Measurements from ENCODE around the gene CFAP61.

DNA sequence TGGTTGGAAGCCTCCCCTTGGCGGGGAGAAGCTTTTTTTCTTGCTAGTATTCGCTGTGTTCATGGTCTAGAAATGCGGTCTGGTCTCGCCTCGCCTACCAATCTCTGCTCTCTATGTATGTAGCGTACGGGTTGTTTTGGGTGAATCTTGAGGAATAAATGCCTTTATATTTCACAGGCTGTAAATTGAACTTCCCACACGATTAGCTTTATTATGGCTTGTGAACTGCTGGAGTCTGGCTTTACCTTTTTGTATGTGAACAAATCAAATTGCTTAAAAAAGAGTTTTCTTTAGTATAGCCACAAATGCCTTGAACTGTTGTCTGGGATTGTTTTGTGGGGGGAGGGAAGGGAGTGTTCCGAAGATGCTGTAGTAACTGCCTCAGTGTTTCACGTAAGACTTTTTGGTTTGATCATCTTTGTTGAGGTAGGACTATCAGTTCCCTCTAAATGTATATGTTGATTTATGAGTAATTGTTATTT, 317.8 kb downstream of the CFAP61 start:
- TF ChIP-seq MAX (IDR thresholded peaks at IDR 0.05; ENCODE audit: low read depth) (no peak), JUND (IDR thresholded peaks at IDR 0.05) (no peak), EZH2phosphoT487 (IDR thresholded peaks at IDR 0.05; ENCODE audit: borderline replicate concordance, low read depth) (no peak), CTCF (IDR thresholded peaks at IDR 0.05) (no peak), MXI1 (IDR thresholded peaks at IDR 0.05; ENCODE audit: low read depth, low read length) (no peak), REST (IDR thresholded peaks at IDR 0.05; ENCODE audit: low read depth, low read length) (no peak), RCOR1 (IDR thresholded peaks at IDR 0.05; ENCODE audit: low read length) (no peak), EP300 (IDR thresholded peaks at IDR 0.05; ENCODE audit: borderline replicate concordance in 1 of 2, low read depth in 1 of 2, low read length in 1 of 2) (no peak), RAD21 (IDR thresholded peaks at IDR 0.05; ENCODE audit: low read length) (no peak), POLR2AphosphoS5 (IDR thresholded peaks at IDR 0.05; ENCODE audit: low read depth, low read length) (no peak), NRF1 (IDR thresholded peaks at IDR 0.05; ENCODE audit: low read depth, low read length) (no peak)
